K562 (cell line): Measurements from ENCODE around the gene FES. TPM values are rescaled to one million over a fixed set of nuclear protein-coding genes. Genes with fewer than 3 reads are reported as not detected.
A peak's percentile ranks its signal among the peaks of the same experiment; 100 is the strongest.

Experiments used
- CBFA2T2 ChIP-seq: fragments of 450-650 bp; conservative IDR thresholded peaks from 2 replicates; pipeline ENCODE4 v1.6.1; 2017; ENCODE audit warnings: mild to moderate bottlenecking
- CGGBP1 ChIP-seq: fragments of 250-450 bp; sonication (Bioruptor Pico); IDR thresholded peaks from 2 replicates; pipeline ENCODE4 v1.9.0; 2021; ENCODE audit warnings: mild to moderate bottlenecking
- CHD1 ChIP-seq: fragments of 200-600 bp; sonication (generic); IDR thresholded peaks from one replicate; pipeline ENCODE4 v1.6.1; 2012; ENCODE audit warnings: mild to moderate bottlenecking, moderate library complexity, low read length, inconsistent platforms
- CREBBP ChIP-seq: IDR thresholded peaks from one replicate; pipeline ENCODE4 v1.6.1; 2012; ENCODE audit warnings: low read depth, mild to moderate bottlenecking, control low read depth, inconsistent platforms, low read length
- GABPB2 ChIP-seq: fragments of 250-450 bp; sonication (Bioruptor Pico); conservative IDR thresholded peaks from 2 replicates; pipeline ENCODE4 v1.5.1; 2021; ENCODE audit warnings: mild to moderate bottlenecking
- HMGN3 ChIP-seq: IDR thresholded peaks from 2 replicates; pipeline ENCODE4 v1.6.1; 2011; ENCODE audit warnings: borderline replicate concordance, low read depth, mild to moderate bottlenecking, mixed read lengths, low read length; ENCODE audit not compliant: insufficient read length; ENCODE audit errors: extremely low read depth
- KDM5B ChIP-seq: fragments of 200-600 bp; sonication (generic); IDR thresholded peaks from 2 replicates; pipeline ENCODE4 v1.6.1; 2012; ENCODE audit warnings: low read depth, mild to moderate bottlenecking, moderate library complexity, low read length, control low read depth, inconsistent platforms; ENCODE audit not compliant: insufficient replicate concordance
- LARP7 ChIP-seq: fragments of 450-650 bp; IDR thresholded peaks from 2 replicates; pipeline ENCODE4 v1.6.1; 2016
- NFRKB ChIP-seq: fragments of 450-650 bp; IDR thresholded peaks from 2 replicates; pipeline ENCODE4 v1.6.1; 2016; ENCODE audit warnings: low read depth
- PRMT5 ChIP-seq: sonication (generic); formaldehyde crosslinking; IDR thresholded peaks from 2 replicates; pipeline ENCODE4 v1.5.0; 2020; ENCODE audit warnings: missing genetic modification reagents
- SETDB1 ChIP-seq: IDR thresholded peaks from one replicate; pipeline ENCODE4 v1.6.1; 2012; ENCODE audit warnings: low read length, control low read depth, inconsistent platforms
- ZMIZ1 ChIP-seq, 2 experiments: fragments of 150-350 bp in 1 of 2; IDR thresholded peaks; 2 replicates each; pipeline ENCODE4 v1.6.1; 2012 to 2016; ENCODE audit warnings: low read depth in 2 of 2, low read length in 2 of 2, mild to moderate bottlenecking in 1 of 2, moderate library complexity in 1 of 2
- ZNF318 ChIP-seq, 2 experiments: fragments of 450-650 bp; IDR thresholded peaks; 2 replicates each; pipeline ENCODE4 v1.6.1; 2016; ENCODE audit warnings: mild to moderate bottlenecking in 2 of 2, borderline replicate concordance in 1 of 2, low read depth in 1 of 2, moderate library complexity in 1 of 2
- ZNF324 ChIP-seq: fragments of 250-450 bp; sonication (Bioruptor Pico); IDR thresholded peaks from 2 replicates; pipeline ENCODE4 v1.4.0; 2020; ENCODE audit warnings: mild to moderate bottlenecking
- ZNF347 ChIP-seq: fragments of 450-650 bp; formaldehyde crosslinking; IDR thresholded peaks from 2 replicates; pipeline ENCODE4 v1.4.0; 2020; ENCODE audit warnings: low read depth, mild to moderate bottlenecking, moderate library complexity
- polyA plus RNA-seq, 8 experiments: library from polyadenylated mRNA; depleted of rRNA in 4 of 8; stranded (reverse) in 5 of 8; unstranded in 3 of 8; fragments of >200 nt; fragmentation: Nextera tagmentation in 2 of 8; fragmentation: Illumina TruSeq in 1 of 8; extraction: Ambion mirVana in 2 of 8; extraction: Trizol in 1 of 8; gene quantifications; 2 replicates each; pipeline versions ENCODE4 v1.2.1 to v1.2.3, GENCODE V29; 2011 to 2014; ENCODE audit warnings: inconsistent platforms in 1 of 8, missing spikeins in 1 of 8
- total RNA-seq, 7 experiments: library from RNA; depleted of rRNA in 6 of 7; stranded (reverse); fragments of >200 nt in 6 of 7; fragmentation: Illumina TruSeq in 2 of 7; extraction: Trizol in 2 of 7; gene quantifications; 2 replicates each; pipeline versions ENCODE4 v1.2.1 to v1.2.3, GENCODE V29; 2011 to 2021; ENCODE audit warnings: low replicate concordance in 1 of 7

The FES gene
- total and polyA plus RNA-seq, 9 of the 15 experiments (the other 6 are each of a cell fraction or from before 2014, with no cell fraction given), result 0.38 to 2.6 (median 0.82) TPM

GRCh38 chr15:90901175-90902039, 17.1 kb downstream of the FES start (continued):
- TF ChIP-seq NFRKB (no peak), ZNF324 (CRISPR knock-in tag) (no peak), CGGBP1 (CRISPR knock-in tag) (0 out of 2 replicates have a peak, but pooled peaks have one; percentile 54), CHD1 (no peak), LARP7 (no peak), ZMIZ1 (IDR thresholded peaks at IDR 0.05; ENCODE audit: low read depth in 2 of 2, low read length in 2 of 2) (peak in 1 of 2 experiments; percentile 99; a peak in 2 of 4 replicates), GABPB2 (CRISPR knock-in tag) (no peak), PRMT5 (CRISPR knock-in tag) (no peak), CREBBP (no peak), HMGN3 (peak; percentile 69), ZNF347 (CRISPR knock-in tag) (no peak), KDM5B (no peak), SETDB1 (no peak), CBFA2T2 (peak; percentile 100), ZNF318 (IDR thresholded peaks at IDR 0.05; ENCODE audit: borderline replicate concordance in 1 of 2, low read depth in 1 of 2) (peak in 1 of 2 experiments; percentile 68; a peak in 2 of 4 replicates)
